T-helper 1 cell treated with Interleukin-12 subunit alpha and Interleukin-12 subunit beta and Interleukin-4 antibody, amounts not matched to agents 30 ng/mL and 1 ng/mL, for 36 hours (primary cell): ENCODE data around the gene ZNF717. TPM values are rescaled to one million over a fixed set of nuclear protein-coding genes. Genes with fewer than 3 reads are reported as not detected.
"Not testable (repeated sequence)": the region's sequence is repeated elsewhere in the genome, so short reads cannot be mapped to it uniquely, and the experiment has no call there.

Experiments
- intact Hi-C: fragments of 100-400 bp; cut with micrococcal nuclease; formaldehyde crosslinking; loops from one replicate; pipeline ENCODE4 v1.15.1; 2024
- total RNA-seq: library from RNA; stranded (reverse); gene quantifications from 2 replicates; pipeline ENCODE4 v1.2.3, GENCODE V29; 2022

The ZNF717 gene
- 7.0 and 7.6 TPM in 2 replicates for total RNA-seq

DNA sequence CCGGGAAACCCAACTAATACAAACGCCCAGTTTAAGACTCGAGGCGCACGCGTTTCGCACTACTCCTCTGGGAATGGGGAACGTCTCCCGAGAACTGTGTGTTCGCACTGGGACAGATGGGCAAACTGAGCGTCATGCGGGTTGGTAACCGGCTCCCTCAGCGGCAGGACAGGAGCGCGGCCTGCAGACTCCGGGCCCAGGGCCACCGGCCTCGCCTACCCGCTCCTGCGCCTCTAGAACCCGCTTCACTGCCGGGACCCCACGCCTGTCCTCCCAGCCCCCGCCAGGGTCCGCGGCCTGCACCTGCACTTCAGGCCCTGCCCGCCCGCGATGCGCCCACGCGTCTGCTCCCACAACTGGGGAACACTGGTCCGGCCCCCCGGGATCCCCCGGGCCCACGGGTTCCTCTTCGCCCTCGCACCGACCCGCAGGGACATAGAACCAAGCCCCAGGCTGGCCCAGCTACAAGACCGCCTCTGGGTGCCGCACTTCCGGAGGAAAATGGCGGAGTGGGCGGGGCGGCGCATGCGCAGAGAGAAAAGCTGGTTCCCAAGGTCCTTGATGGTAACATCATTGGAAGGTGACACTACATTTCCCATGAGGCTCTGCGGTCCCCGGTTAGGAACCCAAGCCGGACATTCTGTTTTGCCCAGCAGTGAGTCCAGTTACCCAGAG lies at the start of gene ZNF717:
Gene ZNF717 (minus strand): TSS at position 469 of the 675 bp plus-strand sequence. CDS start 2,187 bp downstream, outside the sequence.
- intact Hi-C loops = loop anchor here (1.0 kb wide), 1 partner anchor 350 kb away; no protein-coding TSS in a partner anchor

DNA sequence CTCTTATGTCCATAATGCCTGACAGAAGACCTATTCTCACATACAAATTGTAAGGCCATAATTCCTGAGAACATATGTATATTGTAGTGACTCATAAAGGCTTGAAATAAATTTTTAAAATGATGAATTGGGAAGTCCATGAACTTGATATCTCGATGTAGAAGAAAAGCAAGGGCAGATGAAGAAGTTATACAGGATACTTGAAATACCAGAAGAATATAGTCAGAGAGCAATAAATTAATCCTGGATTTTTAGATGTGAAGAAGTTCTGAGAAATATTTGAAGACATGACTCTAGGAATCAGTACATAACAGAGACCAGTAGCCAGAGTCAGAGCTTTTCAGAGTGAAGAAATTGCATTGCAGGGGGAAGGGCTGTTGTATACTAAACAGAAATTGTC lies 45.7 kb upstream of the ZNF717 start:
- intact Hi-C loops = not testable (repeated sequence)

DNA sequence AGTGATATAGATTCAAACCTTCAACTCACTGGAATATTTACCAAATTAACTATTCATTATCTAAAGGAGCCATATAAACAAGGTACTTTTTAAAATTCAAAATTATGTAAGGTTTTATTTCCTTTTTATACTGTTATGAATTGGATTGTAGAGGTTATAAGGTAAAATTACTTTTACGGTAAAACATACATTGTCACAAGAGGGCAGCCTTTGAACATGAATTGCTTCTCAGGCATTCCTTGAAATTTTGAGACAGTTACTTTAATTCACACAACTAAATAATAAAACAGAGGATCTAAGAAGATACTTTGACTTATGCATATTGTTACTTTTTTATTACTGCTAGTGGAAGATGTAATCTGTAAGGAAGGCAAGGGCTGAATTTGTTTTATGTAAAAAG lies 32.7 kb upstream of the ZNF717 start:
- intact Hi-C loops = not testable (repeated sequence)

GRCh38 chr3:75816287-75817180 lies 31.2 kb upstream of the ZNF717 start:
- intact Hi-C loops = not testable (repeated sequence)

GRCh38 chr3:75814797-75815196 lies 29.4 kb upstream of the ZNF717 start:
- intact Hi-C loops = no loop called here

- intact Hi-C loops = no loop called here
Observed at GRCh38 chr3:75782506-75782905, 2.8 kb downstream of the ZNF717 start.

DNA sequence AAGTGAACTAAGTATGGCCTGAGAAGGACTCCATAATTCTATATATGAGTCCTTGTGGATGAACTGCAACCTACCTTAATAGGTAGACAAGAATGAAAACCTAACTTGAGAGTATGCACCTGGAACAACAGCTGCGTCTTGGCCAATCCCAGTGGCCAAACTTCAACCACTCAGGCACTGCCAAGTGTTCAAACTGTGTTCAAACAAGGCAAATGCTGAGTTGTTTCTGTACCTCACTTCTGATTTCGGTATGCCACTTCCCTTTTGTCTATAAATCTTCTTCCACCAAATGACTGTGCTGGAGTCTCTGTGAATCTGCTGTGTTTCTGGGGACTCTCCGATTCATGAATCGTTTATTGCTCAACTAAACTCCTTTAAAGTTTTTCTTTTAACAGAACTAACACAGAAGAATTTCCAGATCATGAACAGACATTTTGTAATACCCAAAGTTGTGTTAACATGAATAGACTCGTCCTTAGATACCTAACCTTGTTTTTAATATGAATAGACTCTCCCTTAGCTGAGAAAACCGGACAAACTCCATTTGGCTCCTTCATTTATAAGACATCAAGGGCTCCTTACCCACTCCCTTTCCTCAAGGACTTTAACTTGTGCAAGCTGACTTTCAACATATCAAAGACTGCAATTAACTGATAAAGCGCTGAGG lies 4.1 kb downstream of the ZNF717 start:
- intact Hi-C loops = no loop called here

GRCh38 chr3:75777742-75778141 lies 7.6 kb downstream of the ZNF717 start:
- intact Hi-C loops = not testable (repeated sequence)

DNA sequence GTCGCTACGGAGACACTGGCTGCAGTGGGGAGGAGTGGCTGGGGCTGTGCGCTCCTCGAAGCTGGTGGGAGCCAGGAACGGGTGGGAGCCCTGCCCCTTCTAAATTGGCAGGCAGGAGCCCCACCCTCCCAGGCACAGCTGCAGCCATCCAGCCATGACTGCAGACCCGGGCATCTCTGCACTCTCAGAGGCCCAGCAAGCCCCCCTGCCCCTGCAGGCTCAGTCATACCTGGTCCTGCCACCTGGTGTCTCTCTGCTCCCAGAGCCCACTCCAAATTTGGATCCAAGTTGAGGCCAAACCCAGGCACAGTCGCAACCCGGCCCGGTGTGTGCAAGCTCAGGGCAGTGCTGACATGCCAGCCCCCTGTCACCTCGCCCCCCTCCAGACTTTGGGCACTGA lies 13.7 kb downstream of the ZNF717 start:
- intact Hi-C loops = not testable (repeated sequence)

DNA sequence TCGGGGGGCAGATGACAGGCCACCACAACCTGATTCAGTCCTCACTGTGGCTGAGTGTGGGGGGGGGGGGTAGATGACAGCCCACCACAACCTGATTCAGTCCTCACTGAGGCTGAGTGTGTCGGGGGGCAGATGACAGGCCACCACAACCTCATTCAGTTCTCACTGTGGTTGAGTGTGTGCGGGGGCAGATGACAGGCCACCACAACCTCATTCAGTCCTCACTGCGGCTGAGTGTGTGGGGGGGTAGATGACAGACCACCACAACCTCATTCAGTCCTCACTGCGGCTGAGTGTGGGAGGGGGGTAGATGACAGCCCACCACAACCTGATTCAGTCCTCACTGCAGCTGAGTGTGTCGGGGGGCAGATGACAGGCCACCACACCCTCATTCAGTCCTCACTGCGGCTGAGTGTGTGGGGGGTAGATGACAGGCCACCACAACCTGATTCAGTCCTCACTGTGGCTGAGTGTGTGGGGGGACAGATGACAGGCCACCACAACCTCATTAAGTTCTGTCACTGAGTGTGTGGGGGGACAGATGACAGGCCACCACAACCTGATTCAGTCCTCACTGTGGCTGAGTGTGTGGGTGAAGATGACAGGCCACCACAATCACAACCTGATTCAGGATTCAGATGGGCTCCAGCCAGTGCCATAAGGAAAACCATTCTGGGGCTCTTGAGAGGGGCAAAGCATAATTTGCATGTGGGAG lies 16.9 kb downstream of the ZNF717 start:
- intact Hi-C loops = no loop called here

DNA sequence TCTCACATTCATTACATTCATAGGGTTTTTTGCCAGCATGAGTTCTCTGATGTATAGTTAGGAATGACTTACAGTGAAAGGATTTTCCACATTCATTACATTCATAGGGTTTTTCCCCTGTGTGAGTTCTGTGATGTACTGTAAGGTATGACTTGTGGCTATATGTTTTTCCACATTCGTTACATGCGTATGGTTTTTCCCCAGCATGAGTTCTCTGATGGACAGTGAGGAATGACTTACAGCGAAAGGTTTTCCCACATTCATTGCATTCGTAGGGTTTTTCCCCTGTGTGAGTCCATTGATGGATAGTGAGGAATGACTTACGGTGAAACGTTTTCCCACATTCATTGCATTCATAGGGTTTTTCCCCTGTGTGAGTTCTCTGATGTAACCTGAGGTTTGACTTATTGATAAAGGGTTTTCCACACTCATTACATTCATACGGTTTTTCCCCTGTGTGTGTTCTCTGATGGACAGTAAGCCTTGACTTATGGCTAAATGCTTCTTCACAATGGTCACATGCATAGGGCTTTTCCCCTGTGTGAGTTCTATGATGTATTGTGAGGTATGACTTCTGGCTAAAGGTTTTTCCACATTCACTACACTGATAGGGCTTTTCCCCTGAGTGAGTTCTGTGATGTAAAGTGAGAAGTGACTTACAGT lies 47.4 kb downstream of the ZNF717 start:
- intact Hi-C loops = no loop called here

- intact Hi-C loops = no loop called here
Observed at GRCh38 chr3:75727985-75728384, 57.4 kb downstream of the ZNF717 start.

DNA sequence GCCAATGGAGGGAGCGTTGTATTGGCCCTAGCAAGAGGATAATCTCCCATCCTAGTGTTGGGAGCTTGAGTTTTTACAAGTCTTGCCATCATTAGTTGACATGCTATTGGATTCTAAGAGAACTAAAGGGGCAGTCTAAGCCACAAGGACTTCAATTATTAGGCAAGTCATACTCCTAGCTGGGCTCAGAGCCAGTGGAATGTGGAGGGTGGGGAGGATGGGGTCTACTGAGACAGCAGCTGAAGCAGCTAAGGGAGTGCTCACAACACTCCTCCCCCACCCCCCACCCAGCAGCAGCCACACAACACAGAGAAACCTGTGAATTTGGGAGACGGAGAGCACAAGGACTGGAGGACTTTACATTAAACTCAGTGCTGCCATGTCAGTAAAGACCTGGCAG lies 93.3 kb downstream of the ZNF717 start:
- intact Hi-C loops = no loop called here

DNA sequence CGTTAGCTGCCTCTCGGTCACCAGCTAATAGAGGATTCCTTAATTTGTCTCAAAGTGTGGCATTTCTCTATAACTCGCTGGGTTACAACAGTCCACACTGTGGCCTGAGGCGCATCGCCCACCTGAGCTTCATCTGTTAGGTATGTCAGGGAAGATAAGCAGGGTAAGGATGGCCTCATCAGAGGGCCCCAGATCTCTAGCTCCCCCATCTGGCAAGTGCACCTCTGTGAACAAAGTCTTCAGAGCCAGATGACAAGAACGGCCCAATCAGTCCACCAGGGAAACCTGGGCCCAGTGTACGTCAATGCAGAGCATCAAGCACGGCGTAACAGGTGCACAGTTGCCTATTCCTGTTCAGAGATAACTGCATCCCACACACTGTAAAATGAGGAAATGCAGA lies 98.0 kb downstream of the ZNF717 start:
- intact Hi-C loops = no loop called here

Other genes with a start within 250 kb of the ZNF717 start
- gene FRG2C, start 121.2 kb downstream of the ZNF717 start, total RNA-seq = not detected in 2 replicates